Neural crest cell (in vitro differentiated cells): ENCODE results near the gene PPP1R26. TPM values are rescaled to one million over a fixed set of nuclear protein-coding genes. Genes with fewer than 3 reads are reported as not detected.
A peak's percentile ranks its signal among the peaks of the same experiment; 100 is the strongest.
"Not testable (repeated sequence)": the region's sequence is repeated elsewhere in the genome, so short reads cannot be mapped to it uniquely, and the experiment has no call there.

ENCODE experiments used
- DNase-seq: peaks from one replicate; pipeline ENCODE4 v3.0.0; 2021; ENCODE audit warnings: low read depth, mixed read lengths, low spot score
- H3K27ac Mint-ChIP-seq: one replicate; pipeline ENCODE4 v1.8.0; 2021; ENCODE audit warnings: mild to moderate bottlenecking, mixed read lengths; ENCODE audit not compliant: unreplicated experiment
- H3K27me3 Mint-ChIP-seq: 2 replicates; pipeline ENCODE4 v1.8.0; 2021; ENCODE audit warnings: low read depth, mild to moderate bottlenecking, mixed read lengths
- H3K36me3 Mint-ChIP-seq: 2 replicates; pipeline ENCODE4 v1.8.0; 2021; ENCODE audit warnings: low read depth, mild to moderate bottlenecking, mixed read lengths
- H3K4me1 Mint-ChIP-seq: 2 replicates; pipeline ENCODE4 v1.8.0; 2021; ENCODE audit warnings: mixed read lengths
- H3K4me3 Mint-ChIP-seq: one replicate; pipeline ENCODE4 v1.8.0; 2021; ENCODE audit warnings: mild to moderate bottlenecking, mixed read lengths
- H3K9me3 Mint-ChIP-seq: 2 replicates; pipeline ENCODE4 v1.8.0; 2021; ENCODE audit warnings: mixed read lengths
- CTCF ChIP-seq: fragments of 200-600 bp; sonication (generic); conservative IDR thresholded peaks from 2 replicates; pipeline ENCODE4 v1.5.0; 2021; ENCODE audit warnings: antibody characterized with exemption, mild to moderate bottlenecking
- long read RNA-seq: library from polyadenylated mRNA; unstranded; transcript quantifications from one replicate; pipeline ENCODE4 v2.0.0, GENCODE V29; 2020
- total RNA-seq: library from RNA; stranded (reverse); gene quantifications from 2 replicates; pipeline ENCODE4 v1.2.1, GENCODE V29; 2021

PPP1R26 gene
- 27.5 and 32.4 TPM in 2 replicates for total RNA-seq
- long read RNA-seq, full-length matches to known transcripts = 1 of 3 reads
- long read RNA-seq, partial matches to known transcripts = 2 of 3 reads
- long read RNA-seq, other reads (novel, unspliced or antisense) = 0 of 3 reads

GRCh38 chr9:135479469-135480052 lies at the start of gene PPP1R26:
TSS of gene PPP1R26 (plus strand) at chr9:135479782. CDS start at chr9:135484511, 4,729 bp downstream.
- H3K27ac Mint-ChIP-seq = no peak within 1 kb of the TSS

GRCh38 chr9:135437259-135437658 lies 42.3 kb upstream of the PPP1R26 start:
- Mint-ChIP-seq H3K4me1 (peaks cover 16% of the 10 kb centered on the region), H3K27me3 (peaks cover 2% of the 10 kb centered on the region), H3K27ac (no peak overlapping the region), H3K9me3 (peaks cover 8% of the 10 kb centered on the region), H3K4me3 (no peak overlapping the region), H3K36me3 (peaks cover 4% of the 10 kb centered on the region)
- no peak for DNase-seq
- no peak for TF ChIP-seq CTCF

More at GRCh38 chr9:135479469-135480052, at the start of gene PPP1R26:
- H3K4me3 Mint-ChIP-seq = peak within 1 kb of the TSS; percentile 93
- no peaks in the 10 kb centered on the region for H3K36me3 Mint-ChIP-seq
- H3K27me3 Mint-ChIP-seq = no peaks in the 10 kb centered on the region
- H3K9me3 Mint-ChIP-seq = no peaks in the 10 kb centered on the region
- DNase-seq = peak; percentile 30
- peaks cover 22% of the 10 kb centered on the region for H3K4me1 Mint-ChIP-seq
- no peak for TF ChIP-seq CTCF

- not testable (repeated sequence) for H3K27me3 Mint-ChIP-seq, H3K4me3 Mint-ChIP-seq, H3K27ac Mint-ChIP-seq, H3K9me3 Mint-ChIP-seq, H3K36me3 Mint-ChIP-seq, DNase-seq
- peaks cover 20% of the 10 kb centered on the region for H3K4me1 Mint-ChIP-seq
Observed at GRCh38 chr9:135437696-135438095, 41.9 kb upstream of the PPP1R26 start.

GRCh38 chr9:135438581-135439232 lies 40.9 kb upstream of the PPP1R26 start:
- not testable (repeated sequence) for H3K36me3 Mint-ChIP-seq, H3K27ac Mint-ChIP-seq, H3K9me3 Mint-ChIP-seq, H3K4me3 Mint-ChIP-seq, DNase-seq, H3K27me3 Mint-ChIP-seq
- TF ChIP-seq CTCF = peak; percentile 37
- peaks cover 25% of the 10 kb centered on the region for H3K4me1 Mint-ChIP-seq

- not testable (repeated sequence) for H3K36me3 Mint-ChIP-seq, DNase-seq, H3K4me3 Mint-ChIP-seq, H3K27ac Mint-ChIP-seq, H3K9me3 Mint-ChIP-seq, H3K27me3 Mint-ChIP-seq
- H3K4me1 Mint-ChIP-seq = peaks cover 25% of the 10 kb centered on the region
Observed at GRCh38 chr9:135439514-135439913, 40.1 kb upstream of the PPP1R26 start.

- no peak for TF ChIP-seq CTCF
- Mint-ChIP-seq H3K4me3 (no peak overlapping the region), H3K27ac (no peak overlapping the region), H3K27me3 (peaks cover 2% of the 10 kb centered on the region), H3K9me3 (peaks cover 5% of the 10 kb centered on the region), H3K36me3 (peaks cover 4% of the 10 kb centered on the region), H3K4me1 (peaks cover 25% of the 10 kb centered on the region)
- no peak for DNase-seq
Observed at GRCh38 chr9:135439916-135440315, 39.7 kb upstream of the PPP1R26 start.
